ENCODE results near the gene SMARCC2. TPM values are rescaled to one million over a fixed set of nuclear protein-coding genes. Genes with fewer than 3 reads are reported as not detected.
A peak's percentile ranks its signal among the peaks of the same experiment; 100 is the strongest.

SMARCC2 gene
- total RNA-seq, 4 donors from 2014 or later: 34.1 to 56.9 (median 49.4) TPM

GRCh38 chr12:56154246-56154771 is 35.0 kb downstream of the SMARCC2 start:
- in situ Hi-C loops (cut with MboI; ENCODE audit: low sequenced_read_pairs in 4 of 4): no loop called here
- Histone ChIP-seq H3K27me3 (no peaks in the 10 kb centered on the region), H3K36me3 (peaks cover 0 to under 1% of the 10 kb centered on the region in 2 donors), H3K4me3 (peak overlapping the region in 1 of 4 donors; percentile 3), H3K4me1 (peaks cover 26 to 42% of the 10 kb centered on the region in 2 donors), H3K9me3 (no peaks in the 10 kb centered on the region), H3K27ac (peak overlapping the region; percentile 88 to 97 (median 96))
- peak in 1 of 2 donors; percentile 12 for TF ChIP-seq POLR2A (IDR thresholded peaks at IDR 0.05)
- TF ChIP-seq CTCF (IDR thresholded peaks at IDR 0.05 in 4 of 5, conservative IDR thresholded peaks at IDR 0.05 in 1 of 5): no peak
- intact Hi-C loops (cut with DNase I; ENCODE audit: low total_unique reads): no loop called here
- ATAC-seq (no peak), DNase-seq (no peak)

- ATAC-seq (no peak), DNase-seq (no peak)
- in situ Hi-C loops (cut with MboI; ENCODE audit: low sequenced_read_pairs in 4 of 4) (no loop called here), intact Hi-C loops (cut with DNase I; ENCODE audit: low total_unique reads) (no loop called here)
- Histone ChIP-seq H3K36me3 (no peaks in the 10 kb centered on the region), H3K4me1 (peaks cover 24 to 40% of the 10 kb centered on the region in 2 donors), H3K27me3 (no peaks in the 10 kb centered on the region), H3K9me3 (no peaks in the 10 kb centered on the region), H3K27ac (peak overlapping the region; percentile 88 to 97 (median 96)), H3K4me3 (peak overlapping the region in 1 of 4 donors; percentile 3)
- no peak for TF ChIP-seq POLR2A (IDR thresholded peaks at IDR 0.05)
- no peak for TF ChIP-seq CTCF (IDR thresholded peaks at IDR 0.05 in 4 of 5, conservative IDR thresholded peaks at IDR 0.05 in 1 of 5)
Measured at GRCh38 chr12:56153678-56154065, 35.6 kb downstream of the SMARCC2 start.

- in situ Hi-C loops (cut with MboI; ENCODE audit: low sequenced_read_pairs in 4 of 4): no loop called here
- TF ChIP-seq CTCF (IDR thresholded peaks at IDR 0.05 in 4 of 5, conservative IDR thresholded peaks at IDR 0.05 in 1 of 5): no peak
- TF ChIP-seq POLR2A (IDR thresholded peaks at IDR 0.05): no peak
Measured at GRCh38 chr12:56152756-56153677, 36.3 kb downstream of the SMARCC2 start.

DNA sequence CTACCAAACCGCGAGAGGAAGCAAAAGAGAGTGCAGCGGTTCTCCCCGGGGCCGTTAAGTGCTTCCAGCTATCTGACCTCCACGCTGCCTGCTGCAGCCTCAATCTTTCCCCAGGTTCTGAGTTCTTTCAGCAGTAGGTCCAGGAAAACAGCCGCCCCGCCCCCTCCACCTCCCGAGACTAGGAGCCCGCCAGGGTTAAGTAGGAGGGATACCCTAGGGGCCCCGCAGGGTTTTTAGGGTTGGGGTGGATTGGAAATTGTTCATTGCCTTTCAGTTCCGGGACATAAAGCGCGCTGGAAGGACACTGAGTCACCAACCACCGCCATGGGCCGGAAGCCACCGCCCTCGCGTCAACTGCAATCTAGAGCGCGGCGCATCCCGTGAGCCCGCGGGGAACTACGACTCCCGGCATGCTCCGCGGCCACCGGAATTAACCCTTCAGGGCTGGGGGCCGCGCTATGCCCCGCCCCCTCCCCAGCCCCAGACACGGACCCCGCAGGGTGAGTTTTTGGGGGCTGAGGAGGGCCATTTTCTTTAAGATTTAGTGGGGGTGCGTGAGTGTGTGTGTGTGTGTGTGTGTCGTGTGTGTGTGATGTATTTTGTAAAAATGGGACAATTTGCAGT is 37.0 kb downstream of the SMARCC2 start, which contains the start of gene MYL6B:
Gene MYL6B (plus strand): TSS at position 456 of the 624 bp plus-strand sequence. CDS start 1,332 bp downstream, outside the sequence.
- intact Hi-C loops (cut with DNase I; ENCODE audit: low total_unique reads): loop anchor here (1.0 kb wide), 1 partner anchor 24 kb away; the partner anchor contains the start of gene ESYT1
- ATAC-seq (peak; percentile 86 to 93), DNase-seq (peak; percentile 92 to 93)
- H3K9me3 ChIP-seq: no peaks in the 10 kb centered on the region
- peaks cover 24 to 34% of the 10 kb centered on the region in 2 donors for H3K4me1 ChIP-seq
- peak within 1 kb of the TSS; percentile 88 to 97 (median 96) for H3K27ac ChIP-seq
- H3K27me3 ChIP-seq: no peaks in the 10 kb centered on the region
- H3K4me3 ChIP-seq: peak within 1 kb of the TSS; percentile 61 to 82 (median 75)
- in situ Hi-C loops (cut with MboI; ENCODE audit: low sequenced_read_pairs in 4 of 4): no loop called here
- no peaks in the 10 kb centered on the region for H3K36me3 ChIP-seq
- TF ChIP-seq POLR2A (IDR thresholded peaks at IDR 0.05) (peak; percentile 54 to 61), CTCF (IDR thresholded peaks at IDR 0.05 in 4 of 5, conservative IDR thresholded peaks at IDR 0.05 in 1 of 5) (no peak)

More at GRCh38 chr12:56152756-56153677, 36.3 kb downstream of the SMARCC2 start:
- peak overlapping the region; percentile 88 to 97 (median 96) for H3K27ac ChIP-seq
- ATAC-seq (no peak), DNase-seq (no peak)
- no peaks in the 10 kb centered on the region for H3K36me3 ChIP-seq
- no peaks in the 10 kb centered on the region for H3K9me3 ChIP-seq
- no peaks in the 10 kb centered on the region for H3K27me3 ChIP-seq
- intact Hi-C loops (cut with DNase I; ENCODE audit: low total_unique reads): loop anchor here (1.0 kb wide), 1 partner anchor 25 kb away; the partner anchor contains the start of gene ESYT1
- peak overlapping the region; percentile 61 to 82 (median 75) for H3K4me3 ChIP-seq
- H3K4me1 ChIP-seq: peaks cover 24 to 40% of the 10 kb centered on the region in 2 donors
